IMR-90 (cell line): ENCODE measurements around the gene PLEKHF1. TPM values are rescaled to one million over a fixed set of nuclear protein-coding genes. Genes with fewer than 3 reads are reported as not detected.

Source experiments
- CHD1 ChIP-seq: IDR thresholded peaks from 2 replicates; pipeline ENCODE4 v1.6.1; 2012; ENCODE audit warnings: low read depth, low read length, improper control_type of control experiment
- POLR2A ChIP-seq: IDR thresholded peaks from 2 replicates; pipeline ENCODE4 v1.6.1; 2012; ENCODE audit warnings: mild to moderate bottlenecking, low read depth, low read length
- RCOR1 ChIP-seq: IDR thresholded peaks from 2 replicates; pipeline ENCODE4 v1.6.1; 2012; ENCODE audit warnings: mild to moderate bottlenecking, low read length, improper control_type of control experiment; ENCODE audit not compliant: insufficient replicate concordance
- RFX5 ChIP-seq: IDR thresholded peaks from 2 replicates; pipeline ENCODE4 v1.8.0; 2012; ENCODE audit warnings: low read depth, mild to moderate bottlenecking, low read length, moderate library complexity
- polyA plus RNA-seq, 3 experiments: library from polyadenylated mRNA; depleted of rRNA; stranded (reverse); fragments of >200 nt; gene quantifications; 2 replicates each; pipeline ENCODE4 v1.2.3, GENCODE V29; 2012; ENCODE audit warnings: low replicate concordance in 1 of 3
- total RNA-seq: library from RNA; depleted of rRNA; stranded (reverse); fragments of >200 nt; gene quantifications from 2 replicates; pipeline ENCODE4 v1.2.3, GENCODE V29; 2012

PLEKHF1 gene
- total and polyA plus RNA-seq, 2 of the 4 experiments (the other 2 are of a cell fraction), result 5.0 to 6.6 TPM

DNA sequence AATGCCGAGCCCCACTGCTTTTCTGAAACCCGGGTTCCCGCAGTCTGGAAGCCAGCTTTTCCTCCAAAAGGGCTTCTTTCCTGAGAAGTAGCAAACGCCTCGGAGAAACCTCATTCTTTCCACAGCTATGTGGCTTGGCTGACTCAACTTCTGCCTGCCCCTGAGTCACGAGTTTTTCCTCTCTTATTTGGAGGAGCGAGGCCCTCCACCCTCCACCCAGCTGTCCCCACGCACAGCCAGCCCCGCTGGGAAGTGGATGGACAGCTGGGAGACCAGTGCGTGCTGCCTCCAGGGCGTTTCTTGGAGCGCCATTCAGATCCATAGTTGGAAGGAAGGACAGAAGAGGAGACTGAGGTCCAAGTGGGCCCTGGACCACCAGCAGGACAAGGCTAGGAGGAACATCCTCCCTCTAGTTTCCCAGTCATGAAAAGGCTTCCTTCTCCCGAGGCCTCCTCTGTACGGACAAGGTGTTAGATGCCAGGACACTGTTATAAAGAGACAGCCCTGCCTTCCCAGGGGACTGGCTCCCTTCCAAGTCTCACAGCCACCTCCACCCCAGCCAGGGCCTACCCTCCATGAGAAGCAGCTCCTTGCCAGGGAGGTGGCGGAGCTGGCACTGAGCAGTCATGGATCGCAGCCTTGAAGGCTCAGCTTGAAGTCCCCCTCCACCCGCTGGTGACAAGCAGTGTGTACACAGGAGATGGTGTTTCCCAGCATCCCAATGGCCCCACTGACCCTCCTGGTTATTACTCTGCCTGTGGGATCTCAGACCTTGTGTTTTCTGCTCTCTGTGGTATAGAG is 2.5 kb upstream of the PLEKHF1 start (continued):
- TF ChIP-seq RFX5, result no peak
- TF ChIP-seq RCOR1, result peak; percentile 74
- no peak for TF ChIP-seq CHD1
- TF ChIP-seq POLR2A, result peak; percentile 45; the same call in 1 of the 2 replicates
